Hepatocyte (in vitro differentiated cells): ENCODE measurements around the gene LCE3D. TPM values are rescaled to one million over a fixed set of nuclear protein-coding genes. Genes with fewer than 3 reads are reported as not detected.

Source experiments
- DNase-seq: peaks from one replicate; pipeline ENCODE4 v3.0.0-alpha.2; 2016; ENCODE audit warnings: low spot score
- H2AFZ ChIP-seq: fragments of 200-600 bp; sonication (generic); 2 replicates; pipeline ENCODE4 v1.6.0; 2016; ENCODE audit warnings: antibody characterized with exemption, mild to moderate bottlenecking
- H3K27ac ChIP-seq: fragments of 200-600 bp; sonication (generic); 2 replicates; pipeline ENCODE4 v1.5.1; 2016; ENCODE audit warnings: mild to moderate bottlenecking
- H3K27me3 ChIP-seq: fragments of 200-600 bp; sonication (generic); 2 replicates; pipeline ENCODE4 v1.6.1; 2016
- H3K36me3 ChIP-seq: fragments of 200-600 bp; sonication (generic); replicated peaks from 2 replicates; pipeline ENCODE4 v1.5.1; 2016; ENCODE audit warnings: low read depth; ENCODE audit not compliant: insufficient read depth
- H3K4me1 ChIP-seq: fragments of 200-600 bp; sonication (generic); 2 replicates; pipeline ENCODE4 v1.5.1; 2016; ENCODE audit warnings: mild to moderate bottlenecking, moderate library complexity; ENCODE audit not compliant: insufficient read depth
- H3K4me2 ChIP-seq: fragments of 200-600 bp; sonication (generic); 2 replicates; pipeline ENCODE4 v1.6.0; 2016
- H3K4me3 ChIP-seq: fragments of 200-600 bp; sonication (generic); 2 replicates; pipeline ENCODE4 v1.5.1; 2016; ENCODE audit warnings: mild to moderate bottlenecking
- H3K79me2 ChIP-seq: fragments of 200-600 bp; sonication (generic); 2 replicates; pipeline ENCODE4 v1.6.0; 2017; ENCODE audit warnings: mild to moderate bottlenecking
- H3K9me2 ChIP-seq: fragments of 200-600 bp; sonication (generic); replicated peaks from 2 replicates; pipeline ENCODE4 v1.6.0; 2017; ENCODE audit warnings: mild to moderate bottlenecking; ENCODE audit not compliant: insufficient read depth
- H3K9me3 ChIP-seq: fragments of 200-600 bp; sonication (generic); 2 replicates; pipeline ENCODE4 v1.5.1; 2016; ENCODE audit warnings: low read depth, mild to moderate bottlenecking
- H4K20me1 ChIP-seq: fragments of 200-600 bp; sonication (generic); 2 replicates; pipeline ENCODE4 v1.6.0; 2016; ENCODE audit warnings: mild to moderate bottlenecking; ENCODE audit not compliant: insufficient read depth, poor library complexity, severe bottlenecking
- EZH2 ChIP-seq: fragments of 200-600 bp; sonication (generic); IDR thresholded peaks from 2 replicates; pipeline ENCODE4 v1.6.1; 2016; ENCODE audit warnings: antibody characterized with exemption, mild to moderate bottlenecking, borderline replicate concordance
- EZH2phosphoT487 ChIP-seq: fragments of 200-600 bp; sonication (generic); IDR thresholded peaks from one replicate; pipeline ENCODE4 v1.6.1; 2018; ENCODE audit warnings: antibody characterized with exemption, mild to moderate bottlenecking, low read depth, moderate library complexity; ENCODE audit not compliant: unreplicated experiment, severe bottlenecking
- WGBS: methylation state at CpG from one replicate; pipeline ENCODE4 v1.1.6; 2016; ENCODE audit warnings: low lambda C conversion rate; ENCODE audit errors: missing lambda C conversion rate; 5-methylcytosine and 5-hydroxymethylcytosine counted together
- polyA plus RNA-seq: library from polyadenylated mRNA; unstranded; fragments of >200 nt; fragmentation: Nextera tagmentation; extraction: Ambion mirVana; gene quantifications from 2 replicates; pipeline ENCODE4 v1.2.1, GENCODE V29; 2016
- total RNA-seq: library from RNA; depleted of rRNA; stranded (reverse); fragments of >200 nt; gene quantifications from 2 replicates; pipeline ENCODE4 v1.2.3, GENCODE V29; 2014
- TF ChIP-seq, protein P1 (sequence below): fragments of 200-600 bp; sonication (generic); IDR thresholded peaks from 2 replicates; pipeline ENCODE4 v1.5.1; 2016; ENCODE audit warnings: antibody characterized with exemption, mild to moderate bottlenecking; ENCODE audit not compliant: poor library complexity

The LCE3D gene
- total and polyA plus RNA-seq, 2 experiments from 2014 or later = not detected

DNA sequence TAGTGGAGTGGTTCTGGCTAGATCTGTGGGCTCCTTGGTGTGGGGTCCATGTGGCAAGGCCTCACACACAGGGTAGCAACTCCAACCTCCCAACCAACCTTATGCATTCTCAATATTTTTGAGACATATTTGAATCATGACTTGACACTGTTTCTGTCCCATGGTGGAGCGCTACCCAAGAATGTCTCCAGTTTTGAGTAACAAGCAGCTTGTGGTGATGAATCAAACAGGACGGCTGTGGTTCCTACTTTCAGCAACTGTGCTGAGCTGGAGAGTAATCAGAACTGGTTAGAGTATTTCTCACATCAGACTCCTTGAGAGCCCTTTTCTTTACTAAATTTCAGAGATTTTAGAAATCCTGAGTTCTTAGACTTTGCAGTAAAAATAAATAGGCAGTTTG is 3.1 kb downstream of the LCE3D start:
- 64% methylated on average over 2 of the region's 2 CpGs for WGBS
- Histone ChIP-seq H3K4me3 (no peak overlapping the region), H3K4me2 (no peak overlapping the region), H3K9me3 (no peaks in the 10 kb centered on the region), H3K36me3 (no peaks in the 10 kb centered on the region), H3K79me2 (no peaks in the 10 kb centered on the region), H3K27me3 (no peaks in the 10 kb centered on the region), H3K27ac (no peak overlapping the region), H3K9me2 (no peaks in the 10 kb centered on the region), H3K4me1 (no peaks in the 10 kb centered on the region), H2AFZ (no peak overlapping the region), H4K20me1 (no peaks in the 10 kb centered on the region)
- no peak for TF ChIP-seq EZH2
- no peak for TF ChIP-seq EZH2phosphoT487
- TF ChIP-seq, protein P1, sequence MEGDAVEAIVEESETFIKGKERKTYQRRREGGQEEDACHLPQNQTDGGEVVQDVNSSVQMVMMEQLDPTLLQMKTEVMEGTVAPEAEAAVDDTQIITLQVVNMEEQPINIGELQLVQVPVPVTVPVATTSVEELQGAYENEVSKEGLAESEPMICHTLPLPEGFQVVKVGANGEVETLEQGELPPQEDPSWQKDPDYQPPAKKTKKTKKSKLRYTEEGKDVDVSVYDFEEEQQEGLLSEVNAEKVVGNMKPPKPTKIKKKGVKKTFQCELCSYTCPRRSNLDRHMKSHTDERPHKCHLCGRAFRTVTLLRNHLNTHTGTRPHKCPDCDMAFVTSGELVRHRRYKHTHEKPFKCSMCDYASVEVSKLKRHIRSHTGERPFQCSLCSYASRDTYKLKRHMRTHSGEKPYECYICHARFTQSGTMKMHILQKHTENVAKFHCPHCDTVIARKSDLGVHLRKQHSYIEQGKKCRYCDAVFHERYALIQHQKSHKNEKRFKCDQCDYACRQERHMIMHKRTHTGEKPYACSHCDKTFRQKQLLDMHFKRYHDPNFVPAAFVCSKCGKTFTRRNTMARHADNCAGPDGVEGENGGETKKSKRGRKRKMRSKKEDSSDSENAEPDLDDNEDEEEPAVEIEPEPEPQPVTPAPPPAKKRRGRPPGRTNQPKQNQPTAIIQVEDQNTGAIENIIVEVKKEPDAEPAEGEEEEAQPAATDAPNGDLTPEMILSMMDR = no peak
- DNase-seq = no peak

DNA sequence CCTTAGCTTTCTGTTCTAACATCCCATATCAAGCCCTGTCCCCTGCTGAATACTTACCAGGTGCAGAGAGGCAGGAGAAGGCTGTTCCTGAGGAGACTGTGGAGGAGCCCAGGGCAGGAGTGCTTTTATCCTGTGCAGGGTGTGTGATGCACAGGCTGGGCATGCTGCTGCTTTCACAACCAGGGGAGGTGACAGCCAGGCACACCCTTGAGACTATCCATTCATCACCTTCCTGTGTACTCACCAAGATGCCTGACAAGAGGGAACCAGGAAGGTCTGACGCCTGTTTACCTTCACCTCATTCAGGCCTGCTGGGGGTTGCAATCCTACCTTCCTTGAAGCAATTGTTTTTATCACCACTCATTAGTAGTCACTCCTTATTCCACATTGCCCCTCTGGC is 13.6 kb downstream of the LCE3D start, which contains the start of gene LCE3E:
Gene LCE3E, minus strand, starts transcription at position 100 of the 400 bp plus-strand sequence. CDS start 572 bp downstream, outside the sequence.
- Histone ChIP-seq H3K27me3 (no peaks in the 10 kb centered on the region), H3K4me1 (no peaks in the 10 kb centered on the region), H4K20me1 (no peaks in the 10 kb centered on the region), H3K4me3 (no peak within 1 kb of the TSS), H3K79me2 (no peaks in the 10 kb centered on the region), H3K27ac (no peak within 1 kb of the TSS), H3K4me2 (no peak within 1 kb of the TSS), H2AFZ (no peak within 1 kb of the TSS), H3K9me3 (peaks cover 4% of the 10 kb centered on the region), H3K9me2 (no peaks in the 10 kb centered on the region), H3K36me3 (no peaks in the 10 kb centered on the region)
- DNase-seq = no peak
- TF ChIP-seq, protein P1 = no peak
- TF ChIP-seq EZH2 = no peak
- TF ChIP-seq EZH2phosphoT487 = no peak
- WGBS = 78% methylated on average over 1 of the region's 1 CpG

- no peaks in the 10 kb centered on the region for H3K36me3 ChIP-seq
- 65% methylated on average over 13 of the region's 14 CpGs for WGBS
- no peak overlapping the region for H3K4me2 ChIP-seq
- no peak for TF ChIP-seq EZH2phosphoT487
- TF ChIP-seq, protein P1 = no peak
- TF ChIP-seq EZH2 = no peak
- H3K27me3 ChIP-seq = no peaks in the 10 kb centered on the region
- no peak overlapping the region for H3K4me3 ChIP-seq
- no peak for DNase-seq
- H3K9me3 ChIP-seq = no peaks in the 10 kb centered on the region
- no peak overlapping the region for H3K27ac ChIP-seq
- no peak overlapping the region for H2AFZ ChIP-seq
- H3K4me1 ChIP-seq = no peaks in the 10 kb centered on the region
- H4K20me1 ChIP-seq = no peaks in the 10 kb centered on the region
- H3K79me2 ChIP-seq = no peaks in the 10 kb centered on the region
- no peaks in the 10 kb centered on the region for H3K9me2 ChIP-seq
Observed at GRCh38 chr1:152565535-152566215, 14.6 kb downstream of the LCE3D start.
